HCT116 (cell line): ENCODE data around the gene CDCA4. TPM values are rescaled to one million over a fixed set of nuclear protein-coding genes. Genes with fewer than 3 reads are reported as not detected.

ENCODE experiments used
- ATAC-seq: fragments of 200-7000 bp; cut with Tn5 transposase; 2 replicates; pipeline ENCODE4 v1.9.1; 2020; ENCODE audit warnings: mild to moderate bottlenecking, moderate library complexity
- BruUV-seq: library from RNA; stranded (reverse); fragments of 400-500 nt; replicated peaks from 2 replicates; lab custom pipeline; 2021; lab: Mats Ljungman, UMichigan
- CTCF ChIA-PET: fragments of 300-600 bp; sonication (Branson Sonifier 250); formaldehyde crosslinking; loops from one replicate; lab custom pipeline; 2021; ENCODE audit warnings: antibody characterized with exemption; lab: Charles Lee
- POLR2A ChIA-PET: fragments of 300-600, 350-600 bp; sonication (Branson Sonifier 250); formaldehyde crosslinking; loops from one replicate; lab custom pipeline; 2021; ENCODE audit warnings: antibody characterized with exemption; lab: Charles Lee
- RAD21 ChIA-PET, 2 experiments: fragments of 300-600 bp; sonication (Branson Sonifier 250); formaldehyde crosslinking; loops; one replicate each; lab custom pipeline; 2023; ENCODE audit warnings: low total read pairs in 2 of 2; ENCODE audit not compliant: uncharacterized antibody in 2 of 2, unreplicated experiment in 2 of 2, low non-redundant PET in 1 of 2; lab: Charles Lee
- DNase-seq: peaks from one replicate; pipeline ENCODE4 v3.0.0-alpha.2; 2010; ENCODE audit warnings: low read depth, low spot score
- H2AFZ ChIP-seq: fragments of 200-600 bp; shearing (Covaris generic), sonication (generic); 2 replicates; pipeline ENCODE4 v1.6.1; 2017; ENCODE audit warnings: low read depth, mixed run types, mixed read lengths, antibody characterized with exemption, low read length; ENCODE audit not compliant: poor library complexity, severe bottlenecking
- H3K27ac ChIP-seq: 2 replicates; pipeline ENCODE4 v1.5.1; 2012; ENCODE audit warnings: low read depth, low read length
- H3K27me3 ChIP-seq: fragments of 200-600 bp; sonication (generic); 2 replicates; pipeline ENCODE4 v1.6.1; 2016; ENCODE audit warnings: mixed run types, low read length, mixed read lengths; ENCODE audit not compliant: insufficient read depth
- H3K36me3 ChIP-seq, 2 experiments: fragments of 200-500 bp in 1 of 2; fragments of 200-600 bp in 1 of 2; sonication (Bioruptor generic) in 1 of 2; sonication (generic) in 1 of 2; 2 replicates each; pipeline versions ENCODE4 v1.5.1 to v1.6.1; 2014 to 2016; ENCODE audit warnings: low read length in 2 of 2, inconsistent platforms in 1 of 2, mixed read lengths in 1 of 2, mixed run types in 1 of 2; ENCODE audit not compliant: insufficient read depth in 2 of 2, control insufficient read depth in 1 of 2
- H3K4me1 ChIP-seq, 2 experiments: fragments of 200-600 bp in 1 of 2; sonication (generic) in 1 of 2; 2 replicates each; pipeline versions ENCODE4 v1.5.1 to v1.6.1; 2012 to 2017; ENCODE audit warnings: low read length in 2 of 2, inconsistent platforms in 1 of 2, mild to moderate bottlenecking in 1 of 2, mixed read lengths in 1 of 2, mixed run types in 1 of 2, moderate library complexity in 1 of 2; ENCODE audit not compliant: insufficient read depth in 2 of 2, control insufficient read depth in 1 of 2
- H3K4me2 ChIP-seq: fragments of 200-600 bp; sonication (generic); 2 replicates; pipeline ENCODE4 v1.6.1; 2017; ENCODE audit warnings: mixed run types, low read length, mixed read lengths
- H3K4me3 ChIP-seq, 2 experiments: fragments of 200-600 bp in 1 of 2; sonication (generic) in 1 of 2; replicated peaks in 1 of 2; 2 replicates each; pipeline ENCODE4 v1.5.1; 2011 to 2016; ENCODE audit warnings: low read length in 2 of 2, control low read depth in 1 of 2, low read depth in 1 of 2, mild to moderate bottlenecking in 1 of 2, mixed read lengths in 1 of 2, mixed run types in 1 of 2
- H3K79me2 ChIP-seq: fragments of 200-600 bp; sonication (generic); 2 replicates; pipeline ENCODE4 v1.6.1; 2017; ENCODE audit warnings: mild to moderate bottlenecking, mixed run types, low read length, moderate library complexity, mixed read lengths; ENCODE audit not compliant: insufficient read depth
- H3K9ac ChIP-seq: fragments of 200-600 bp; sonication (generic); 2 replicates; pipeline ENCODE4 v1.6.1; 2016; ENCODE audit warnings: low read length, mixed read lengths
- H3K9me2 ChIP-seq: fragments of 200-600 bp; sonication (generic), shearing (Covaris generic); 2 replicates; pipeline ENCODE4 v1.6.1; 2017; ENCODE audit warnings: mixed run types, mild to moderate bottlenecking, moderate library complexity; ENCODE audit not compliant: insufficient read depth
- H3K9me3 ChIP-seq, 2 experiments: fragments of 200-500 bp in 1 of 2; fragments of 200-600 bp in 1 of 2; sonication (Bioruptor generic) in 1 of 2; sonication (generic) in 1 of 2; 2 replicates each; pipeline ENCODE4 v1.6.1; 2014 to 2017; ENCODE audit warnings: low read length in 2 of 2, mixed read lengths in 2 of 2, inconsistent platforms in 1 of 2, low read depth in 1 of 2, mild to moderate bottlenecking in 1 of 2, mixed run types in 1 of 2, moderate library complexity in 1 of 2; ENCODE audit not compliant: control insufficient read depth in 1 of 2, insufficient read depth in 1 of 2
- H4K20me1 ChIP-seq: fragments of 200-600 bp; sonication (generic), shearing (Covaris generic); 2 replicates; pipeline ENCODE4 v1.6.1; 2017; ENCODE audit warnings: mixed run types, mild to moderate bottlenecking, moderate library complexity; ENCODE audit not compliant: insufficient read depth
- CBX3 ChIP-seq: IDR thresholded peaks from 2 replicates; pipeline ENCODE4 v1.6.1; 2012; ENCODE audit warnings: low read depth
- EGR1 ChIP-seq: IDR thresholded peaks from 2 replicates; pipeline ENCODE4 v1.6.1; 2012; ENCODE audit warnings: low read depth
- ELF1 ChIP-seq: IDR thresholded peaks from 2 replicates; pipeline ENCODE4 v1.6.1; 2012; ENCODE audit warnings: low read depth, borderline replicate concordance
- EZH2 ChIP-seq: fragments of 200-600 bp; sonication (generic); IDR thresholded peaks from 2 replicates; pipeline ENCODE4 v1.6.1; 2017; ENCODE audit warnings: antibody characterized with exemption, mixed run types
- FOSL1 ChIP-seq: IDR thresholded peaks from 2 replicates; pipeline ENCODE4 v1.6.1; 2012; ENCODE audit warnings: low read depth
- JUND ChIP-seq: IDR thresholded peaks from 2 replicates; pipeline ENCODE4 v1.6.1; 2012
- POLR2A ChIP-seq: IDR thresholded peaks from 2 replicates; pipeline ENCODE4 v1.7.0; 2011; ENCODE audit warnings: borderline replicate concordance; ENCODE audit not compliant: insufficient read depth, insufficient read length; ENCODE audit errors: extremely low read depth
- POLR2AphosphoS5 ChIP-seq: IDR thresholded peaks from 2 replicates; pipeline ENCODE4 v1.6.1; 2011; ENCODE audit warnings: mild to moderate bottlenecking, low read depth, low read length, moderate library complexity
- RAD21 ChIP-seq: IDR thresholded peaks from 2 replicates; pipeline ENCODE4 v1.6.1; 2012; ENCODE audit warnings: low read depth, mild to moderate bottlenecking
- SRF ChIP-seq: IDR thresholded peaks from 2 replicates; pipeline ENCODE4 v1.6.1; 2012; ENCODE audit warnings: low read depth
- ZFX ChIP-seq: fragments of 450-650 bp; IDR thresholded peaks from 2 replicates; pipeline ENCODE4 v1.6.1; 2017
- intact Hi-C: fragments of 100-400 bp; cut with micrococcal nuclease; formaldehyde crosslinking; loops from 2 replicates; pipeline ENCODE4 v1.10.0; 2022
- total RNA-seq: library from RNA; stranded (reverse); gene quantifications from one replicate; pipeline ENCODE4 v1.2.1, GENCODE V29; 2021; ENCODE audit not compliant: unreplicated experiment
- TF ChIP-seq, protein P1 (sequence below), 3 experiments: fragments of 200-600 bp in 1 of 3; sonication (generic) in 1 of 3; IDR thresholded peaks in 2 of 3; conservative IDR thresholded peaks in 1 of 3; 2 replicates each; pipeline ENCODE4 v1.5.1; 2012 to 2017; ENCODE audit warnings: low read depth in 2 of 3, low read length in 2 of 3, antibody characterized with exemption in 1 of 3, borderline replicate concordance in 1 of 3, control low read depth in 1 of 3, mild to moderate bottlenecking in 1 of 3, mixed read lengths in 1 of 3, mixed run types in 1 of 3, moderate library complexity in 1 of 3; ENCODE audit not compliant: insufficient read depth in 1 of 3

CDCA4 gene
- total RNA-seq, 1 experiment from 2014 or later: 62.4 TPM

- TF ChIP-seq, protein P1, sequence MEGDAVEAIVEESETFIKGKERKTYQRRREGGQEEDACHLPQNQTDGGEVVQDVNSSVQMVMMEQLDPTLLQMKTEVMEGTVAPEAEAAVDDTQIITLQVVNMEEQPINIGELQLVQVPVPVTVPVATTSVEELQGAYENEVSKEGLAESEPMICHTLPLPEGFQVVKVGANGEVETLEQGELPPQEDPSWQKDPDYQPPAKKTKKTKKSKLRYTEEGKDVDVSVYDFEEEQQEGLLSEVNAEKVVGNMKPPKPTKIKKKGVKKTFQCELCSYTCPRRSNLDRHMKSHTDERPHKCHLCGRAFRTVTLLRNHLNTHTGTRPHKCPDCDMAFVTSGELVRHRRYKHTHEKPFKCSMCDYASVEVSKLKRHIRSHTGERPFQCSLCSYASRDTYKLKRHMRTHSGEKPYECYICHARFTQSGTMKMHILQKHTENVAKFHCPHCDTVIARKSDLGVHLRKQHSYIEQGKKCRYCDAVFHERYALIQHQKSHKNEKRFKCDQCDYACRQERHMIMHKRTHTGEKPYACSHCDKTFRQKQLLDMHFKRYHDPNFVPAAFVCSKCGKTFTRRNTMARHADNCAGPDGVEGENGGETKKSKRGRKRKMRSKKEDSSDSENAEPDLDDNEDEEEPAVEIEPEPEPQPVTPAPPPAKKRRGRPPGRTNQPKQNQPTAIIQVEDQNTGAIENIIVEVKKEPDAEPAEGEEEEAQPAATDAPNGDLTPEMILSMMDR (IDR thresholded peaks at IDR 0.05 in 2 of 3, conservative IDR thresholded peaks at IDR 0.05 in 1 of 3; ENCODE audit: borderline replicate concordance in 1 of 3, insufficient read depth in 1 of 3, low read depth in 2 of 3, low read length in 2 of 3): peak in 2 of 3 experiments; percentile 26 to 38; a peak in 3 of 6 replicates
- TF ChIP-seq EGR1: no peak
- no peak for TF ChIP-seq JUND
These were observed 48.4 kb downstream of the CDCA4 start (continued) for GRCh38 chr14:104972301-104973134.

GRCh38 chr14:104971447-104972240, 49.2 kb downstream of the CDCA4 start:
- H2AFZ ChIP-seq: no peak overlapping the region
- H3K4me3 ChIP-seq: peak overlapping the region; percentile 31 to 41
- RAD21 ChIA-PET: no interaction called here
- POLR2A ChIA-PET: interaction anchor here (1.5 to 2.5 kb wide), 5 partner anchors 8 to 64 kb away, joined by 5 to 10 read pairs (median 6); partner anchors contain the start of genes CDCA4 and CLBA1
- H3K27me3 ChIP-seq: no peaks in the 10 kb centered on the region
- no peak for ATAC-seq
- CTCF ChIA-PET: interaction anchor here (0.6 to 5.3 kb wide), 5 partner anchors 14 to 95 kb away, joined by 3 to 56 read pairs (median 4); partner anchors contain the start of gene CLBA1
- H3K27ac ChIP-seq: peak overlapping the region; percentile 98
- H3K9me3 ChIP-seq: no peaks in the 10 kb centered on the region
- no peaks in the 10 kb centered on the region for H3K9me2 ChIP-seq
- intact Hi-C loops: loop anchor here (2.0 to 10.0 kb wide), 4 partner anchors 49 to 193 kb away; partner anchors contain the start of genes CDCA4 and JAG2
- H3K36me3 ChIP-seq: no peaks in the 10 kb centered on the region
- H3K4me1 ChIP-seq: peaks cover 81 to 100% of the 10 kb centered on the region in 2 experiments
- H4K20me1 ChIP-seq: no peaks in the 10 kb centered on the region
- DNase-seq: no peak
- H3K79me2 ChIP-seq: no peaks in the 10 kb centered on the region
- peak overlapping the region; percentile 80 for H3K9ac ChIP-seq
- no peak for TF ChIP-seq ELF1
- no peak for TF ChIP-seq EZH2
- no peak for TF ChIP-seq POLR2A
- no peak for TF ChIP-seq CBX3
- TF ChIP-seq FOSL1: no peak
- TF ChIP-seq SRF: no peak
- TF ChIP-seq ZFX: no peak
- TF ChIP-seq POLR2AphosphoS5: no peak
- TF ChIP-seq RAD21: no peak
- BruUV-seq: no TSS peak
- H3K4me2 ChIP-seq: peak overlapping the region; percentile 90
